Measurements from ENCODE around the gene VDR.

The VDR gene

GRCh38 chr12:47902131-47902639 lies 2.6 kb downstream of the VDR start:
- TF ChIP-seq GLIS3 (CRISPR knock-in tag; IDR thresholded peaks at IDR 0.05) (no peak), POU6F1 (CRISPR knock-in tag; IDR thresholded peaks at IDR 0.05; ENCODE audit: borderline replicate concordance, low read depth) (no peak), ARNTL (CRISPR knock-in tag; IDR thresholded peaks at IDR 0.05; ENCODE audit: borderline replicate concordance, low read depth) (no peak), OSR1 (CRISPR knock-in tag; IDR thresholded peaks at IDR 0.05) (no peak), ZFP3 (CRISPR knock-in tag; IDR thresholded peaks at IDR 0.05) (no peak), CREB5 (CRISPR knock-in tag; IDR thresholded peaks at IDR 0.05; ENCODE audit: low read depth) (no peak), PPARA (CRISPR knock-in tag; IDR thresholded peaks at IDR 0.05; ENCODE audit: borderline replicate concordance) (no peak), ZNF70 (CRISPR knock-in tag; IDR thresholded peaks at IDR 0.05) (no peak), SNAI2 (CRISPR knock-in tag; IDR thresholded peaks at IDR 0.05) (no peak), ZFP30 (CRISPR knock-in tag; IDR thresholded peaks at IDR 0.05) (no peak)
- no peak for ATAC-seq

- TF ChIP-seq ZNF70 (CRISPR knock-in tag; IDR thresholded peaks at IDR 0.05) (no peak), ARNTL (CRISPR knock-in tag; IDR thresholded peaks at IDR 0.05; ENCODE audit: borderline replicate concordance, low read depth) (no peak), ZNF565 (CRISPR knock-in tag; conservative IDR thresholded peaks at IDR 0.05; ENCODE audit: low read depth) (no peak), ZFP30 (CRISPR knock-in tag; IDR thresholded peaks at IDR 0.05) (no peak), TOX (CRISPR knock-in tag; IDR thresholded peaks at IDR 0.05; ENCODE audit: borderline replicate concordance) (no peak), PPARA (CRISPR knock-in tag; IDR thresholded peaks at IDR 0.05; ENCODE audit: borderline replicate concordance) (no peak), ESRRG (CRISPR knock-in tag; IDR thresholded peaks at IDR 0.05) (no peak), CSRNP3 (CRISPR knock-in tag; IDR thresholded peaks at IDR 0.05) (no peak), ISL1 (CRISPR knock-in tag; IDR thresholded peaks at IDR 0.05) (no peak), TSHZ2 (CRISPR knock-in tag; IDR thresholded peaks at IDR 0.05) (no peak), ZFP3 (CRISPR knock-in tag; IDR thresholded peaks at IDR 0.05) (no peak), POU6F1 (CRISPR knock-in tag; IDR thresholded peaks at IDR 0.05; ENCODE audit: borderline replicate concordance, low read depth) (no peak), ZNF8 (CRISPR knock-in tag; IDR thresholded peaks at IDR 0.05) (no peak), SNAI2 (CRISPR knock-in tag; IDR thresholded peaks at IDR 0.05) (no peak), RARB (CRISPR knock-in tag; IDR thresholded peaks at IDR 0.05) (no peak), TCF4 (CRISPR knock-in tag; IDR thresholded peaks at IDR 0.05; ENCODE audit: borderline replicate concordance) (no peak)
Measured at GRCh38 chr12:47901718-47902093, 3.1 kb downstream of the VDR start.

GRCh38 chr12:47901063-47901717 lies 3.6 kb downstream of the VDR start:
- ATAC-seq, result no peak
- TF ChIP-seq ZFP30 (CRISPR knock-in tag; IDR thresholded peaks at IDR 0.05) (no peak), ARNTL (CRISPR knock-in tag; IDR thresholded peaks at IDR 0.05; ENCODE audit: borderline replicate concordance, low read depth) (no peak), CSRNP3 (CRISPR knock-in tag; IDR thresholded peaks at IDR 0.05) (no peak), ZNF70 (CRISPR knock-in tag; IDR thresholded peaks at IDR 0.05) (no peak), PATZ1 (CRISPR knock-in tag; IDR thresholded peaks at IDR 0.05; ENCODE audit: borderline replicate concordance) (no peak), TCF4 (CRISPR knock-in tag; IDR thresholded peaks at IDR 0.05; ENCODE audit: borderline replicate concordance) (no peak), TOX (CRISPR knock-in tag; IDR thresholded peaks at IDR 0.05; ENCODE audit: borderline replicate concordance) (no peak), ZC3H10 (CRISPR knock-in tag; IDR thresholded peaks at IDR 0.05) (no peak), POU6F1 (CRISPR knock-in tag; IDR thresholded peaks at IDR 0.05; ENCODE audit: borderline replicate concordance, low read depth) (no peak), PPARA (CRISPR knock-in tag; IDR thresholded peaks at IDR 0.05; ENCODE audit: borderline replicate concordance) (no peak), CSDC2 (CRISPR knock-in tag; IDR thresholded peaks at IDR 0.05) (no peak)

More at GRCh38 chr12:47901718-47902093, 3.1 kb downstream of the VDR start:
- ATAC-seq, result no peak
